Rectal smooth muscle tissue (tissue), 1 donor: ENCODE data around the gene RUNX2.

ENCODE experiments used
- H3K27ac ChIP-seq: one replicate; pipeline ENCODE4 v1.7.0; 2013; ENCODE audit warnings: low read depth, low read length, inconsistent platforms
- H3K27me3 ChIP-seq: one replicate; pipeline ENCODE4 v1.7.0; 2013; ENCODE audit warnings: low read length; ENCODE audit not compliant: control insufficient read depth, insufficient read depth
- H3K36me3 ChIP-seq: one replicate; pipeline ENCODE4 v1.7.0; 2013; ENCODE audit warnings: low read length; ENCODE audit not compliant: control insufficient read depth, insufficient read depth
- H3K4me1 ChIP-seq: one replicate; pipeline ENCODE4 v1.7.0; 2013; ENCODE audit warnings: low read length; ENCODE audit not compliant: control insufficient read depth, insufficient read depth
- H3K4me3 ChIP-seq: one replicate; pipeline ENCODE4 v1.7.0; 2013; ENCODE audit warnings: low read length
- H3K9ac ChIP-seq: one replicate; pipeline ENCODE4 v1.7.0; 2013; ENCODE audit warnings: low read length

Gene RUNX2

DNA sequence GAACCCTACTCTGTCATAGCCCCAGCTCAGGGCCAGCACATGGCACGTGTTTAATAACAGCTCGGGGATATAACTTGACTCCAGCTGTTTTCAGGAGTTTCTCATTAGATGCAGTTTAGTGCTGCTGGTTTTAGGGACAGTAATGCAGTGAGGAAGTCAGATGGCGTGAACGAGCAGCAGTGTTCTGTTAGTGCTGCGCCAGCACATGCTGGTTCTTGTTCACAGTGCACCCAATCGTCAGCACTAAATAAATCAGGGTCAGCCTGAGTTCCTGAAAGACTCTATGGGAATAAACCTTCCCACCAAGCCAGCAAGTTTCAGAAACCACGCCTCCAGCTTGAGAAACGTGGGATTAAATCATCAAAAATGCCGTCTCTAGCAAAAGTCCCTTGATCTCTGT lies 285.5 kb downstream of the RUNX2 start:
- Histone ChIP-seq H3K4me3 (no peak overlapping the region), H3K9ac (no peak overlapping the region), H3K27ac (no peak overlapping the region), H3K27me3 (no peaks in the 10 kb centered on the region), H3K36me3 (no peaks in the 10 kb centered on the region), H3K4me1 (no peaks in the 10 kb centered on the region)

DNA sequence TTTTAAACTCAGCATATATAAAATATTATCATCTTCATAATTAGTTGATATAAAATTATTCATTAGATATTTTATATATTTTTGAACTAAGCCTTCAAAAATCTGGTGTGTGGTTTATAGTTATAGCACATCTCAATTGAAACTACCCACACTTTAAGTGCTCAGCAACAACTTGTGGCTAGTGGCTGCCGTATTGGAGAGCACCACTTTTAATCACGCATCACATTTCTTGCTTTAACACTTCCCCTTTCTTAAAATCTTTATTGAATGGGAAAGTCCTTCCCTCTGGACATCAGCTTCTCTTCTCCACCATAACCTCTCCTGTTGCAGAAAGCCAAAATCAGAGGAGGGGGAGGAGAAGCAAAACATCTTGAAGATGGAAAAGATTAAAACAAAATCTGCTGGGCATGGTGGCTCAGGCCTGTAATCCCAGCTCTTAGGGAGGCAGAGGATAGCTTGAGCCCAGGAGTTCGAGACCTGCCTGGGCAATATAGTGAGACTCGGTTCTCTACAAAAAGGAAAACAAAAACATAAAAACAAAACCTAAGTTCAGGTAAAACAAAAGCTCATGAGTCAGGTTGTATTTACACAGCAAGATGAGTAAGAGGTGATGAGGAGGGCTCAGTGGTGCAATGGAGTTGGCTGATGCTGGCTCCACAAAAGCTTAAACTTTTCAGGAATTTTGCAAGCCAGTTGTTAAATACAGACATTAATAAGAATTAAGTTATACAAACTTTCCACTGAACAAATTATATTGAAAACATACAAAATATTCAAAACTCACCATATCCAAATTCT lies 286.6 kb downstream of the RUNX2 start:
- H3K9ac ChIP-seq = no peak overlapping the region
- no peaks in the 10 kb centered on the region for H3K36me3 ChIP-seq
- H3K4me1 ChIP-seq = no peaks in the 10 kb centered on the region
- no peak overlapping the region for H3K4me3 ChIP-seq
- H3K27ac ChIP-seq = no peak overlapping the region
- H3K27me3 ChIP-seq = no peaks in the 10 kb centered on the region

DNA sequence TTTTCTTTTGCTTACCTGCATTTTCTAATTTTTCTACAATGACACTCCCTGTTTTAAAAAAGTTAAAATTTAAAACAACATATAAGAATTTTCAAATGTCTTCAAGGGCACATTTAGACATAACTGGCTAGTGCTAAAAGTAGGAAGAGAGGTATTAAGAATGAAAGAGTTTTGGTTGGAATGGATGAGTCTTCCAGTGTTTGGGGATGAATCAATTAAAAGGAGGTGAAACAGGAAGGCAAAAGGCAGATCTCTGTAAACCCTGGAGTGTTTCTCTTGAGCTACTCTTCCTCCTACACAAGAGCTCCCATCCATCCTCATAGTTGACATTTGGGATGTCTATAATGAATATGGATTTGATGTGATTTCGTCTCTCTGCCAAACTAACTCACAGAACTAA lies 288.1 kb downstream of the RUNX2 start:
- Histone ChIP-seq H3K27me3 (no peaks in the 10 kb centered on the region), H3K36me3 (no peaks in the 10 kb centered on the region), H3K4me1 (no peaks in the 10 kb centered on the region), H3K4me3 (no peak overlapping the region), H3K27ac (no peak overlapping the region), H3K9ac (no peak overlapping the region)

DNA sequence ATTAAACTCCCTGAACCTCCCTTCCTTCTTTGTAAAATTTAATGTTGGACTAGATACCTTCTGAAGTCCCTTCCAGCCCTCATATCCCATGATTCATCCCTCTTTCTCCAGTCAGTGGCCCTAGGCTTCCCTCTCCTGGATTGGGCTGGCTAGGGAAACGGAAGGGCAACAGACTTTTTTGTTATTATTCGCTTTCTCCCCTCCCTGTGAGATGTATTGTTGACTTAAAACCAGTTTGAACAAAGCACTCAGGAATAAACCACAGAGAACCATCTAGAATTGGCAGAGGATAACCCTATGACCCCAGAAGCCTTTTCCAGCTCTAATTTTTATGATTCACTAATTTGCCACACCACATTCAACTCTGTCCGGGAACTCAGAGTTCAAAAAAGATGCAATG lies 289.3 kb downstream of the RUNX2 start:
- H3K36me3 ChIP-seq = no peaks in the 10 kb centered on the region
- no peak overlapping the region for H3K9ac ChIP-seq
- no peaks in the 10 kb centered on the region for H3K4me1 ChIP-seq
- no peak overlapping the region for H3K27ac ChIP-seq
- no peak overlapping the region for H3K4me3 ChIP-seq
- H3K27me3 ChIP-seq = no peaks in the 10 kb centered on the region

DNA sequence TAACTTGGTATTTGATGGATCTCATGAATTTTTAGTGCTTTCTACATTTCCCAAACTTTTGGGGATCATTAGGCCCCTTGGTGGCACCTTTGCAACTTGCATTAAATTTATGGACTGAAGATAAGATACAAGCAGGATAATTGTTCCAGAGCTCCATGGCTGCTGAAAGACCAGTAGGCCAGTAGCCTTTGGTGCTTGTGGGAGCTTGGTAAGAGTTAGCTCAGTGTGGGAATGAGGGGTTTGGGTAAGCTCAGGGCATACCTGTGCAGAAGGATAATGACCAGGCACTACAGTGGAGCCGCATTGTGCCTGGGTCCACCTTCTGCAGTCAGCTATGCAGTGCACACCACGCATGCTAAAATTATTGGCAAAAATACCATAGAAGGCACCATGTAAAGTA lies 290.1 kb downstream of the RUNX2 start:
- no peaks in the 10 kb centered on the region for H3K4me1 ChIP-seq
- H3K36me3 ChIP-seq = no peaks in the 10 kb centered on the region
- H3K9ac ChIP-seq = no peak overlapping the region
- no peaks in the 10 kb centered on the region for H3K27me3 ChIP-seq
- no peak overlapping the region for H3K4me3 ChIP-seq
- no peak overlapping the region for H3K27ac ChIP-seq

DNA sequence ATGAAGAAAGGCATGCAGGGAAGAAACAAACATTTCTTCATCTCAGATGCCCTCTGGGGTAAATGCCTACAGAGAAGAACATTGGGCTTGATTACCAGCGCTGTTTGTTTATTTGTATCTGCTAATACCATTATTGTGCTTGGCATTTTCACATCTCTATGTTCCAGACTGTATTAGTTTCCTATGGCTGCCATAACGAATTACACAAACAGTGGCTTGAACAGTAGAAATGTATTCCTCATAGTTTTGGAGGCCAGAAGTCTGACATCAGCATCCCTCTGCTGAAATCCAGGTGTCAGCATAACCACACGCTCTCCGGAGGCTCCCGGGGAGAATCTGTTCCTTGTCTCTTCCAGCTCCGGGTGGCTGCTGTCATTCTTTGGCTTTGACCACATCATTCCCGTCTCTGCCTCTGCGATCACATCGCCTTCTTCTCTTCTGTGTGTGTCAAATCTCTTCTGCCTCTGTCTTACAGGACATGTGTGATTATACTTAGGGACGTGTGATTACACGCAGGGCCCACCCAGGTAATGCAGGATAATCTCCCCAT lies 291.2 kb downstream of the RUNX2 start:
- Histone ChIP-seq H3K9ac (no peak overlapping the region), H3K4me3 (no peak overlapping the region), H3K36me3 (no peaks in the 10 kb centered on the region), H3K4me1 (no peaks in the 10 kb centered on the region), H3K27me3 (no peaks in the 10 kb centered on the region), H3K27ac (no peak overlapping the region)

DNA sequence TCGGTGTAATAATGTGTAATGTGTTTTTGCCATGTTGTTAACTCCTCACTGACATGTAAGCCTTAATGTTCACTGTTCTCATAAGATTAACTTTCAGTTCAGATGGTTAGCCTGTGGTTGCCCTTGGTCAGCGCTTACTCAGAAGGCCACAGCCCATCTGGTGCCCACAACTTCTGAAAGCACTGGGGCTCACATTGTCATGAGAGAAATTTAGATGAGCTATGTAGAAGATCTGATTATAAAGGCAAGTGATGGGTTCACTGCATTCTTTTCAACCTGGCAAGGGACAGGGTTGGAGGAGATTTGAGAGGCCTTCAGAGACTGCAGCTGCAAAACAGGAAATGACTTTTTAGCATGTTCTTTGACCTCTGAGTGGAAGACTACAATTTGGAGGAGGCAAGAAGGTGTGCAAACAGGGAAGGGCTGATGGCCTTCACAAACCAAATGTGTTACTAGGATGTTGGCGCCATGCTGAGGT lies 291.9 kb downstream of the RUNX2 start:
- H3K4me3 ChIP-seq = no peak overlapping the region
- H3K4me1 ChIP-seq = no peaks in the 10 kb centered on the region
- H3K9ac ChIP-seq = no peak overlapping the region
- H3K36me3 ChIP-seq = no peaks in the 10 kb centered on the region
- no peaks in the 10 kb centered on the region for H3K27me3 ChIP-seq
- H3K27ac ChIP-seq = no peak overlapping the region

DNA sequence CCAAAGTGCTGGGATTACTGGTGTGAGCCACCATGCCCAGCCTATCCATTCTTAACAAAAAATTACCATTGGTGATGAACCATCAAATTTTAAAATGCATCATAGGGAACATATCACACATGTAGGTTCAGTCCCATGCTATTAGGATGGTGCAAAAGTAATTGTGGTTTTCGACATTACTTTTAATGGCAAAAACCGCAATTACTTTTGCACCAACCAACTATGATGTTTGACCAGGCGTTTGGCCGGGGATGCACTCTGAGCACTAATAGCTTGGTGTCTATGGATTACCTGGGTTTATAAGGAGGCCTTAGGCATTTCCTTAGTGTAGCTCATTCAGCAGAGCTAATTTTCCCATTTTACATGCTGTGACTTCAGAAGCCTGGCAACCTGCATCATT lies 296.1 kb downstream of the RUNX2 start:
- Histone ChIP-seq H3K27ac (no peak overlapping the region), H3K4me1 (no peaks in the 10 kb centered on the region), H3K36me3 (no peaks in the 10 kb centered on the region), H3K9ac (no peak overlapping the region), H3K27me3 (no peaks in the 10 kb centered on the region), H3K4me3 (no peak overlapping the region)

DNA sequence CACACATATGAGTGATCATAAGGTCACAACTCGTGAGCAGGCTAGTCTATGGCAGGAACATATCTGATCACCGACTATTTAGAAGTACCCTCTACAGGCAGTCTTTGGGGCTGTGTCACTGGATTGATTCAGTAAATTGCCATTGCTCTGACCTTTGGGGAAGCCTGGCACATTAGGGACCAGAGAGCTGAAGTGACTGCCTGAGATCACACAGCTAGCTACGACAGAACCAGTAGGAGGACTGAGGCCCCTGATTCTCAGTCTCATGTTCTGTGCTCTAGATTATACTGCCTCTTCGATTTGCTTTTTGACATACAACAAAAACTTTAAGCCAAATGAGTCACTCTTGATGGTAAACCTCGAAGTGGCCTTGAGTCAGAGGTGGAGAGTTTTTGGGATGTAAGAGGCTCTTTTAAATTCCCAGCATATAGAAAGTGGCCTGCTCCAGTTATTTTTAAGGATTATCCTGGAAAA lies 297.1 kb downstream of the RUNX2 start:
- no peak overlapping the region for H3K4me3 ChIP-seq
- no peaks in the 10 kb centered on the region for H3K4me1 ChIP-seq
- no peaks in the 10 kb centered on the region for H3K27me3 ChIP-seq
- no peak overlapping the region for H3K9ac ChIP-seq
- no peaks in the 10 kb centered on the region for H3K36me3 ChIP-seq
- H3K27ac ChIP-seq = no peak overlapping the region

DNA sequence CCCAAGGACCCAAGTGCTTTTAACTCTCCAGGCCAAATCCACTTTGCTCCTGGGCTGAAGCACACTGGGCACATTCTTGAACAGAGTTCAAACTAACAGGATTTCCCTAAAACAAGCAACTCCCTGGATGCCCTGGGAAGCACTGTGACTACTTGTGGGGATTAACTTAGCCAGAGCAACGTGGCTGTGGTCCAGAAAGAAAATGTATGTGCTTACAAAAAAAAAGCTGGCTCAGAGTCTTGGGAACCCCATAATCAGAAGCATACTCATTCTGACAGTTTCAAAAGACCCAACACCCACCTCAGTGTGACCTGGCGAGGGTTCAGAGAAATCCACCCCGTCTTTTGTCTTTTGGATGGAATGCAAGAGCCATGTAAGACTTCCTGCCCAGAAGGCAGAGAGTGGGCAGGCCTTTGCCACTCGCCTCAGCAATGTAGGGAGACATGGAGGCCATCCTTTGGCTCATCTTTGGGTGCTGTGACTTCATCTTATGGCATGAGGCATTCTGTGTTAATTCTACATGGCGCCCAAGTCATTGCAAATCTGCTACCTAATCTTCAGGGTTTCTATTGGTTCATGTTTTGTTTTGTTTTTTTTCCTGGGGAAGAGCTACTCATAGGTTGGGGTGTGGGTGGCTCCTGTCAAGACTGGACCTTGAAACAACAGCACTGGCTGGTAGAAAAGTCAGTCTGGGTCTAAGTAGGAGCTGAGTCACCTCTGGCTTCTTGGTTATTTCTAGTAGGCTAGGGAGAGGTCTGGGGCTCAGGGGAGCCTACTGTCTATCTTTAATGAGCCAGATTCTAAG lies 298.2 kb downstream of the RUNX2 start:
- H3K9ac ChIP-seq = no peak overlapping the region
- no peak overlapping the region for H3K27ac ChIP-seq
- H3K36me3 ChIP-seq = no peaks in the 10 kb centered on the region
- H3K27me3 ChIP-seq = no peaks in the 10 kb centered on the region
- no peak overlapping the region for H3K4me3 ChIP-seq
- H3K4me1 ChIP-seq = no peaks in the 10 kb centered on the region

DNA sequence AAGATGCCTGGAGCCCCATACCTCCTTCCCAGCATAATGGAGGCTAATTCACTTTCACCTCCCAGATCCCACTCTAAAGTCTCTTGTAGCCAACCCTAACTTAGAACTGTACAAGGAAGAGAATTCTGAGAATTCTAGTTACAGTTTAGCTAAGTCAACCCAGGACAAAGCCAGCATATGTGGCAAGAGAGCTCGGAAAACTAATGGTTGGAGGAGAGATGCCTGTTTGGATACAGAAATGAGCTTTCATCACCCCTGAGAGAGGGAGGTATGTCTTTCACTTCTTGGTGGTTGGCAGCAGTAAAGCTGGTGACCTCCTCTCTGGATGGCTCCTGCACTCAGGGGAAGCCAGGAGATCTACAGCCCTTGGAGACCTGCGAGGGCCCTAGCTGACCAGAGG lies 302.2 kb downstream of the RUNX2 start:
- H3K9ac ChIP-seq = no peak overlapping the region
- H3K36me3 ChIP-seq = no peaks in the 10 kb centered on the region
- no peaks in the 10 kb centered on the region for H3K4me1 ChIP-seq
- no peak overlapping the region for H3K4me3 ChIP-seq
- H3K27ac ChIP-seq = no peak overlapping the region
- H3K27me3 ChIP-seq = no peaks in the 10 kb centered on the region

DNA sequence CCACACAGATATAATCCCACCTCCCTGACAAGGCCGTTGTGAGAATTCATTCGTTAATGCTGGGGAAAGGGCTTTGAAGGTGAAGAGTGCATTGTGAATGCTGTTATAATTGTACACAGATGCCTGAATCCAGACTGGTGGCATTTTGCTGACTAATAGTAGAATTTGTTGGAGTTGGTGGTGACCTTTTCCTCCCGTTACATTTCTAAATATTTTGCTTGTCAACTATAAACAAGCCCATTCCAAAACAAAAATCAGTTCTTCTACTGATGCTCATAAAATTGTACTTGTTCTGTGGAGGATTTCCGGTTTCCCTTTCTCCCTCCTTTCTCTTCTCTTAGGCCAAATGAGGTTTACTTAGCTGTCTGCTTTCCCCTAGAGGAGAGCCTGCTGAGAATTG lies 302.7 kb downstream of the RUNX2 start:
- H3K9ac ChIP-seq = no peak overlapping the region

More for the DNA sequence above, 302.7 kb downstream of the RUNX2 start:
- no peaks in the 10 kb centered on the region for H3K27me3 ChIP-seq
- H3K4me3 ChIP-seq = no peak overlapping the region
- H3K36me3 ChIP-seq = no peaks in the 10 kb centered on the region
- H3K4me1 ChIP-seq = no peaks in the 10 kb centered on the region
- no peak overlapping the region for H3K27ac ChIP-seq
